Brain microvascular endothelial cell (primary cell): ENCODE data around the gene HASPIN.

ENCODE experiments used
- DNase-seq: peaks from one replicate; pipeline ENCODE4 v3.0.0-alpha.2; 2020
- H3K27ac ChIP-seq: fragments of 250-450 bp; sonication (Bioruptor Pico); 2 replicates; pipeline ENCODE4 v1.5.1; 2020; ENCODE audit warnings: mild to moderate bottlenecking, moderate library complexity
- H3K27me3 ChIP-seq: fragments of 250-450 bp; sonication (Bioruptor Pico); replicated peaks from 2 replicates; pipeline ENCODE4 v1.5.1; 2020; ENCODE audit warnings: mild to moderate bottlenecking
- H3K36me3 ChIP-seq: fragments of 250-450 bp; sonication (Bioruptor Pico); replicated peaks from 2 replicates; pipeline ENCODE4 v1.5.1; 2020; ENCODE audit warnings: mild to moderate bottlenecking
- H3K4me3 ChIP-seq: 2 replicates; pipeline ENCODE4 v1.5.1; 2011; ENCODE audit warnings: low read depth, mild to moderate bottlenecking, control low read depth, low read length, moderate library complexity
- in situ Hi-C: cut with HindIII; loops from 2 replicates; pipeline ENCODE4 v1.10.0; 2017; ENCODE audit warnings: low sequenced_read_pairs, low pct_ligation_motif_present
- TF ChIP-seq, protein P1 (sequence below): IDR thresholded peaks from 2 replicates; pipeline ENCODE4 v1.5.1; 2011; ENCODE audit warnings: low read depth, mild to moderate bottlenecking, moderate library complexity, low read length, control low read depth, inconsistent platforms; ENCODE audit errors: missing control alignments

The HASPIN gene

GRCh38 chr17:3773511-3773910 is 49.8 kb downstream of the HASPIN start:
- no peaks in the 10 kb centered on the region for H3K27me3 ChIP-seq
- TF ChIP-seq, protein P1, sequence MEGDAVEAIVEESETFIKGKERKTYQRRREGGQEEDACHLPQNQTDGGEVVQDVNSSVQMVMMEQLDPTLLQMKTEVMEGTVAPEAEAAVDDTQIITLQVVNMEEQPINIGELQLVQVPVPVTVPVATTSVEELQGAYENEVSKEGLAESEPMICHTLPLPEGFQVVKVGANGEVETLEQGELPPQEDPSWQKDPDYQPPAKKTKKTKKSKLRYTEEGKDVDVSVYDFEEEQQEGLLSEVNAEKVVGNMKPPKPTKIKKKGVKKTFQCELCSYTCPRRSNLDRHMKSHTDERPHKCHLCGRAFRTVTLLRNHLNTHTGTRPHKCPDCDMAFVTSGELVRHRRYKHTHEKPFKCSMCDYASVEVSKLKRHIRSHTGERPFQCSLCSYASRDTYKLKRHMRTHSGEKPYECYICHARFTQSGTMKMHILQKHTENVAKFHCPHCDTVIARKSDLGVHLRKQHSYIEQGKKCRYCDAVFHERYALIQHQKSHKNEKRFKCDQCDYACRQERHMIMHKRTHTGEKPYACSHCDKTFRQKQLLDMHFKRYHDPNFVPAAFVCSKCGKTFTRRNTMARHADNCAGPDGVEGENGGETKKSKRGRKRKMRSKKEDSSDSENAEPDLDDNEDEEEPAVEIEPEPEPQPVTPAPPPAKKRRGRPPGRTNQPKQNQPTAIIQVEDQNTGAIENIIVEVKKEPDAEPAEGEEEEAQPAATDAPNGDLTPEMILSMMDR = no peak
- in situ Hi-C loops = no loop called here
- no peaks in the 10 kb centered on the region for H3K36me3 ChIP-seq
- DNase-seq = peak; percentile 46
- no peak overlapping the region for H3K4me3 ChIP-seq
- H3K27ac ChIP-seq = no peak overlapping the region

GRCh38 chr17:3773966-3774365 is 50.3 kb downstream of the HASPIN start:
- Histone ChIP-seq H3K27ac (no peak overlapping the region), H3K27me3 (no peaks in the 10 kb centered on the region), H3K36me3 (no peaks in the 10 kb centered on the region), H3K4me3 (no peak overlapping the region)
- DNase-seq = no peak
- in situ Hi-C loops = no loop called here
- TF ChIP-seq, protein P1 = no peak
